Measurements from ENCODE around the gene TNFSF12. TPM values are rescaled to one million over a fixed set of nuclear protein-coding genes. Genes with fewer than 3 reads are reported as not detected.

TNFSF12 gene
- polyA plus RNA-seq, 1 experiment, result 27.1 TPM

DNA sequence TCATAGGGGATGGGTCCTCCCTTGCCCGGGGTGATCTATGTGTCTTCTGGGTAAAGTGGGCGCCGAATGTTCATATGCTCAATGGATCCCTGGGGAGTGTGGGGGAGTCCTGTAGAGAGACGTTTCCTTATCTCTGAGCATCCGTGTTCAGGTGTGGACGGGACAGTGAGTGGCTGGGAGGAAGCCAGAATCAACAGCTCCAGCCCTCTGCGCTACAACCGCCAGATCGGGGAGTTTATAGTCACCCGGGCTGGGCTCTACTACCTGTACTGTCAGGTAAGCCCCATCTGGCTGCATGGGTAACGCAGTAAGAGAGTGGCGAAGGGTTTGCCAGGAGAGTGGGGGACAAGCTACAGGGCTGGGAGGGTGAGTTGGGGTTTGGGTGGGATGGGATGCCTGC lies 7.8 kb downstream of the TNFSF12 start:
- no peak overlapping the region for H3K4me3 ChIP-seq (ENCODE audit: low read depth, low read length)
- ChIA-PET POLR2A (no interaction called here), CTCF (interaction anchor here (2.4 kb wide), 1 partner anchor 43 kb away, joined by 23 read pairs; no protein-coding TSS in a partner anchor)
- H3K27me3 ChIP-seq (ENCODE audit: control insufficient read depth, insufficient read depth, low read length), result no peaks in the 10 kb centered on the region
- DNase-seq (ENCODE audit: low read depth, low spot score), result no peak
- no peak overlapping the region for H3K27ac ChIP-seq (ENCODE audit: low read depth, low read length)
- TF ChIP-seq, protein P1, sequence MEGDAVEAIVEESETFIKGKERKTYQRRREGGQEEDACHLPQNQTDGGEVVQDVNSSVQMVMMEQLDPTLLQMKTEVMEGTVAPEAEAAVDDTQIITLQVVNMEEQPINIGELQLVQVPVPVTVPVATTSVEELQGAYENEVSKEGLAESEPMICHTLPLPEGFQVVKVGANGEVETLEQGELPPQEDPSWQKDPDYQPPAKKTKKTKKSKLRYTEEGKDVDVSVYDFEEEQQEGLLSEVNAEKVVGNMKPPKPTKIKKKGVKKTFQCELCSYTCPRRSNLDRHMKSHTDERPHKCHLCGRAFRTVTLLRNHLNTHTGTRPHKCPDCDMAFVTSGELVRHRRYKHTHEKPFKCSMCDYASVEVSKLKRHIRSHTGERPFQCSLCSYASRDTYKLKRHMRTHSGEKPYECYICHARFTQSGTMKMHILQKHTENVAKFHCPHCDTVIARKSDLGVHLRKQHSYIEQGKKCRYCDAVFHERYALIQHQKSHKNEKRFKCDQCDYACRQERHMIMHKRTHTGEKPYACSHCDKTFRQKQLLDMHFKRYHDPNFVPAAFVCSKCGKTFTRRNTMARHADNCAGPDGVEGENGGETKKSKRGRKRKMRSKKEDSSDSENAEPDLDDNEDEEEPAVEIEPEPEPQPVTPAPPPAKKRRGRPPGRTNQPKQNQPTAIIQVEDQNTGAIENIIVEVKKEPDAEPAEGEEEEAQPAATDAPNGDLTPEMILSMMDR (IDR thresholded peaks at IDR 0.05; ENCODE audit: low read depth, low read length), result no peak
- H3K9me3 ChIP-seq (ENCODE audit: control insufficient read depth, insufficient read depth, low read length), result no peaks in the 10 kb centered on the region

DNA sequence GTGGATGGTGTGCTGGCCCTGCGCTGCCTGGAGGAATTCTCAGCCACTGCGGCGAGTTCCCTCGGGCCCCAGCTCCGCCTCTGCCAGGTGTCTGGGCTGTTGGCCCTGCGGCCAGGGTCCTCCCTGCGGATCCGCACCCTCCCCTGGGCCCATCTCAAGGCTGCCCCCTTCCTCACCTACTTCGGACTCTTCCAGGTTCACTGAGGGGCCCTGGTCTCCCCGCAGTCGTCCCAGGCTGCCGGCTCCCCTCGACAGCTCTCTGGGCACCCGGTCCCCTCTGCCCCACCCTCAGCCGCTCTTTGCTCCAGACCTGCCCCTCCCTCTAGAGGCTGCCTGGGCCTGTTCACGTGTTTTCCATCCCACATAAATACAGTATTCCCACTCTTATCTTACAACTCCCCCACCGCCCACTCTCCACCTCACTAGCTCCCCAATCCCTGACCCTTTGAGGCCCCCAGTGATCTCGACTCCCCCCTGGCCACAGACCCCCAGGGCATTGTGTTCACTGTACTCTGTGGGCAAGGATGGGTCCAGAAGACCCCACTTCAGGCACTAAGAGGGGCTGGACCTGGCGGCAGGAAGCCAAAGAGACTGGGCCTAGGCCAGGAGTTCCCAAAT lies 8.4 kb downstream of the TNFSF12 start:
- Histone ChIP-seq H3K4me3 (ENCODE audit: low read depth, low read length) (no peak overlapping the region), H3K9me3 (ENCODE audit: control insufficient read depth, insufficient read depth, low read length) (no peaks in the 10 kb centered on the region), H3K27me3 (ENCODE audit: control insufficient read depth, insufficient read depth, low read length) (no peaks in the 10 kb centered on the region), H3K27ac (ENCODE audit: low read depth, low read length) (no peak overlapping the region)
- CTCF ChIA-PET, result interaction anchor here (0.7 to 2.4 kb wide), 2 partner anchors 43 to 131 kb away, joined by 3 to 23 read pairs; partner anchors contain the start of gene WRAP53
- no peak for DNase-seq (ENCODE audit: low read depth, low spot score)
- POLR2A ChIA-PET, result no interaction called here
- TF ChIP-seq, protein P1 (IDR thresholded peaks at IDR 0.05; ENCODE audit: low read depth, low read length), result no peak

DNA sequence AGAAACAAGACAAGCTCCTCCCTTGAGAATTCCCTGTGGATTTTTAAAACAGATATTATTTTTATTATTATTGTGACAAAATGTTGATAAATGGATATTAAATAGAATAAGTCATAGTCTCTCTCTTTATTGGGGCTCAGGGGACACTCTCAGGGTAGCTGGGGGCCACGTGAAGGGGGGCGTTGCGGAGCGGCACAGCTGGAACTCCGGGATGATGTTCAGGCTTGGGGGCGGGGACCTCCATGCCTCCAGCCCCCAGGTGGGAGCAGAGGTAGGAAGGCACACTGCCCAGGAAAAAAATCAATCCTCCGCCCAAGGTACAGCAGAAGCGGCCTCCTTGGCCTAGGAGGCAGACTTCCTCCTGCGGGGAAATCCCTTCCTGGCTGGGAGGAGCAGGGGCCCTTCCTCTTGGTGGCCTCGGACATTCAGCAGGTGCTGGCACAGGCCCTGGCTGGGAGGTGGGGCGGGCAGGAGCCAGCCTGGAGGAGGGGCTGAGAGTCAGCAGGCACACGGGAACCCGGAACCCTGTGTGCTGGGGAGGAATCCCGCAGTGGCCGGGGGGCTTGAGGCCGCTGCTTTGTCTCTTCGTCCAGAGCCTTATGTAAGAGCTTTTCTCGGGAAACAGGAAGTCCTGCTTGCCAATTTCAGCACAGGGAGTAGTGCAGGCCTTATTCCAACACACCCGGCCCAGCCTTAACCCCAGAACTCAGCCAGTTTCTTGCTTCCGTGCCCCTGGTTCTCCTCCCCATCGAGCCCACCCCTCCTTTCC lies 9.1 kb downstream of the TNFSF12 start:
- ChIA-PET POLR2A (no interaction called here), CTCF (interaction anchor here (0.7 to 2.4 kb wide), 2 partner anchors 44 to 130 kb away, joined by 3 to 23 read pairs; partner anchors contain the start of gene WRAP53)
- no peak for DNase-seq (ENCODE audit: low read depth, low spot score)
- no peaks in the 10 kb centered on the region for H3K27me3 ChIP-seq (ENCODE audit: control insufficient read depth, insufficient read depth, low read length)
- no peak overlapping the region for H3K4me3 ChIP-seq (ENCODE audit: low read depth, low read length)
- H3K9me3 ChIP-seq (ENCODE audit: control insufficient read depth, insufficient read depth, low read length), result no peaks in the 10 kb centered on the region
- TF ChIP-seq, protein P1 (IDR thresholded peaks at IDR 0.05; ENCODE audit: low read depth, low read length), result no peak
- peak overlapping the region; percentile 31 for H3K27ac ChIP-seq (ENCODE audit: low read depth, low read length)

DNA sequence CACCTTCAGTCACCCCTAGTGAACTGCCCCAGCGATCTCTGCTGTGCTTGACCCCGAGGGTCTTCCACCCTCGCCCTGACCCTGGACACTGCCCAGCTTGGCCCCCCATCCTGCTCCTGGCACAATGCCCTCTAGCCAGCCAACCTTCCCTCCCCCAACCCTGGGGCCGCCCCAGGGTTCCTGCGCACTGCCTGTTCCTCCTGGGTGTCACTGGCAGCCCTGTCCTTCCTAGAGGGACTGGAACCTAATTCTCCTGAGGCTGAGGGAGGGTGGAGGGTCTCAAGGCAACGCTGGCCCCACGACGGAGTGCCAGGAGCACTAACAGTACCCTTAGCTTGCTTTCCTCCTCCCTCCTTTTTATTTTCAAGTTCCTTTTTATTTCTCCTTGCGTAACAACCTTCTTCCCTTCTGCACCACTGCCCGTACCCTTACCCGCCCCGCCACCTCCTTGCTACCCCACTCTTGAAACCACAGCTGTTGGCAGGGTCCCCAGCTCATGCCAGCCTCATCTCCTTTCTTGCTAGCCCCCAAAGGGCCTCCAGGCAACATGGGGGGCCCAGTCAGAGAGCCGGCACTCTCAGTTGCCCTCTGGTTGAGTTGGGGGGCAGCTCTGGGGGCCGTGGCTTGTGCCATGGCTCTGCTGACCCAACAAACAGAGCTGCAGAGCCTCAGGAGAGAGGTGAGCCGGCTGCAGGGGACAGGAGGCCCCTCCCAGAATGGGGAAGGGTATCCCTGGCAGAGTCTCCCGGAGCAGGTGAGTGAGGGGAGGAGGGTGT lies 9.9 kb downstream of the TNFSF12 start, which contains the start of gene TNFSF13:
TNFSF13 (plus strand) TSS at position 207 of the 776 bp plus-strand sequence; CDS start at position 497, 290 bp downstream.
- H3K9me3 ChIP-seq (ENCODE audit: control insufficient read depth, insufficient read depth, low read length), result no peaks in the 10 kb centered on the region; the same call in 1 of the 2 replicates
- ChIA-PET CTCF (interaction anchor here (2.4 to 3.1 kb wide), 2 partner anchors 45 to 203 kb away, joined by 22 to 23 read pairs; partner anchors contain the start of gene TMEM95), POLR2A (no interaction called here)
- no peak for DNase-seq (ENCODE audit: low read depth, low spot score)
- peak within 1 kb of the TSS; percentile 31 for H3K27ac ChIP-seq (ENCODE audit: low read depth, low read length)
- no peak within 1 kb of the TSS for H3K4me3 ChIP-seq (ENCODE audit: low read depth, low read length)
- TF ChIP-seq, protein P1 (IDR thresholded peaks at IDR 0.05; ENCODE audit: low read depth, low read length), result no peak
- no peaks in the 10 kb centered on the region for H3K27me3 ChIP-seq (ENCODE audit: control insufficient read depth, insufficient read depth, low read length)
